PC-3 (cell line): ENCODE results near the gene AOPEP. TPM values are rescaled to one million over a fixed set of nuclear protein-coding genes. Genes with fewer than 3 reads are reported as not detected.

Experiments used
- ATAC-seq: fragments of 200-7000 bp; cut with Tn5 transposase; 2 replicates; pipeline ENCODE4 v1.9.1; 2020; ENCODE audit warnings: mild to moderate bottlenecking, moderate library complexity
- BruUV-seq: library from RNA; stranded (reverse); fragments of 400-500 nt; replicated peaks from 2 replicates; lab custom pipeline; 2021; lab: Mats Ljungman, UMichigan
- CTCF ChIA-PET: fragments of 300-600 bp; sonication (Branson Sonifier 250); formaldehyde crosslinking; loops from one replicate; lab custom pipeline; 2022; ENCODE audit warnings: antibody characterized with exemption; lab: Charles Lee
- POLR2A ChIA-PET: fragments of 300-600 bp; sonication (Branson Sonifier 250); formaldehyde crosslinking; loops from one replicate; lab custom pipeline; 2022; ENCODE audit warnings: antibody characterized with exemption; ENCODE audit not compliant: unreplicated experiment; lab: Charles Lee
- DNase-seq: peaks from one replicate; pipeline ENCODE4 v3.0.0-alpha.2; 2015
- H2AFZ ChIP-seq: fragments of 300-600 bp; sonication (generic); 2 replicates; pipeline ENCODE4 v1.6.0; 2016; ENCODE audit warnings: antibody characterized with exemption, low read length
- H3F3A ChIP-seq: fragments of 300-600 bp; sonication (generic); one replicate; pipeline ENCODE4 v1.6.0; 2017; ENCODE audit warnings: antibody characterized with exemption, low read length, control low read depth, mild to moderate bottlenecking; ENCODE audit not compliant: unreplicated experiment
- H3K27ac ChIP-seq: fragments of 300-600 bp; sonication (generic); 2 replicates; pipeline ENCODE4 v1.5.1; 2016; ENCODE audit warnings: mild to moderate bottlenecking, low read length
- H3K27me3 ChIP-seq: fragments of 300-600 bp; sonication (generic); 2 replicates; pipeline ENCODE4 v1.6.1; 2016; ENCODE audit warnings: low read length, mixed read lengths
- H3K36me3 ChIP-seq: fragments of 300-600 bp; sonication (generic); 2 replicates; pipeline ENCODE4 v1.6.1; 2016; ENCODE audit warnings: low read depth, mixed run types, low read length, mixed read lengths
- H3K4me1 ChIP-seq: fragments of 300-600 bp; sonication (generic); 2 replicates; pipeline ENCODE4 v1.5.1; 2016; ENCODE audit warnings: low read length; ENCODE audit not compliant: insufficient read depth
- H3K4me2 ChIP-seq: fragments of 300-600 bp; sonication (generic); 2 replicates; pipeline ENCODE4 v1.6.0; 2016; ENCODE audit warnings: low read length
- H3K4me3 ChIP-seq: fragments of 300-600 bp; sonication (generic); 2 replicates; pipeline ENCODE4 v1.5.1; 2016; ENCODE audit warnings: mild to moderate bottlenecking, low read length, mixed read lengths
- H3K79me2 ChIP-seq: fragments of 300-600 bp; sonication (generic); 2 replicates; pipeline ENCODE4 v1.6.1; 2017; ENCODE audit warnings: low read length, mixed read lengths
- H3K9ac ChIP-seq: fragments of 300-600 bp; sonication (generic); 2 replicates; pipeline ENCODE4 v1.6.0; 2016; ENCODE audit warnings: mild to moderate bottlenecking, low read length
- H3K9me2 ChIP-seq: fragments of 300-600 bp; sonication (generic); replicated peaks from 2 replicates; pipeline ENCODE4 v1.6.1; 2016; ENCODE audit warnings: mixed run types, low read length, mixed read lengths
- H3K9me3 ChIP-seq: fragments of 300-600 bp; sonication (generic); 2 replicates; pipeline ENCODE4 v1.6.1; 2016; ENCODE audit warnings: low read length, mixed read lengths
- H4K20me1 ChIP-seq: fragments of 300-600 bp; sonication (generic); 2 replicates; pipeline ENCODE4 v1.6.1; 2016; ENCODE audit warnings: low read length, mixed read lengths
- CTCF ChIP-seq: fragments of 300-600 bp; sonication (generic); conservative IDR thresholded peaks from 2 replicates; pipeline ENCODE4 v1.5.1; 2017; ENCODE audit warnings: antibody characterized with exemption, low read depth, mild to moderate bottlenecking, low read length
- EZH2 ChIP-seq: fragments of 300-600 bp; sonication (generic); IDR thresholded peaks from one replicate; pipeline ENCODE4 v1.6.1; 2017; ENCODE audit warnings: antibody characterized with exemption, mild to moderate bottlenecking, low read length; ENCODE audit not compliant: unreplicated experiment
- EZH2phosphoT487 ChIP-seq: fragments of 300-600 bp; sonication (generic); IDR thresholded peaks from 2 replicates; pipeline ENCODE4 v1.6.1; 2018; ENCODE audit warnings: mild to moderate bottlenecking, antibody characterized with exemption, low read length, borderline replicate concordance
- intact Hi-C: fragments of 100-400 bp; cut with micrococcal nuclease; formaldehyde crosslinking; loops from 2 replicates; pipeline ENCODE4 v1.9.0; 2023
- total RNA-seq: library from RNA; depleted of rRNA; stranded (reverse); fragments of >200 nt; gene quantifications from 2 replicates; pipeline ENCODE4 v1.2.3, GENCODE V29; 2014

Gene AOPEP
- total RNA-seq, 1 experiment from 2014 or later = 23.1 TPM

GRCh38 chr9:94837404-94837803, 110.9 kb downstream of the AOPEP start:
- Histone ChIP-seq H3K9ac (no peak overlapping the region), H3K27me3 (no peaks in the 10 kb centered on the region), H3K4me1 (0 out of 2 replicates have a peak, but pooled peaks cover 7% of the 10 kb centered on the region), H3K4me3 (no peak overlapping the region), H3K9me3 (no peaks in the 10 kb centered on the region), H4K20me1 (no peaks in the 10 kb centered on the region), H3K36me3 (no peaks in the 10 kb centered on the region), H3K4me2 (no peak overlapping the region), H3K79me2 (no peaks in the 10 kb centered on the region), H3K27ac (no peak overlapping the region), H3K9me2 (no peaks in the 10 kb centered on the region), H3F3A (no peaks in the 10 kb centered on the region), H2AFZ (no peak overlapping the region)
- TF ChIP-seq EZH2 (no peak), CTCF (no peak), EZH2phosphoT487 (no peak)
- no TSS peak for BruUV-seq
- intact Hi-C loops = no loop called here
- ChIA-PET POLR2A (no interaction called here), CTCF (no interaction called here)
- ATAC-seq = no peak
- DNase-seq = no peak

GRCh38 chr9:94839398-94839797, 112.9 kb downstream of the AOPEP start:
- no peaks in the 10 kb centered on the region for H4K20me1 ChIP-seq
- H3K4me3 ChIP-seq = no peak overlapping the region
- intact Hi-C loops = no loop called here
- H3K4me1 ChIP-seq = 0 out of 2 replicates have a peak, but pooled peaks cover 7% of the 10 kb centered on the region
- no peaks in the 10 kb centered on the region for H3K9me3 ChIP-seq
- DNase-seq = peak; percentile 33
- peak overlapping the region; percentile 44 for H3K27ac ChIP-seq
- H2AFZ ChIP-seq = no peak overlapping the region
- H3K27me3 ChIP-seq = no peaks in the 10 kb centered on the region
- peak; percentile 64 for ATAC-seq
- no peaks in the 10 kb centered on the region for H3F3A ChIP-seq
- TF ChIP-seq EZH2 (no peak), EZH2phosphoT487 (no peak), CTCF (no peak)
- no peaks in the 10 kb centered on the region for H3K9me2 ChIP-seq
- POLR2A ChIA-PET = no interaction called here
- BruUV-seq = no TSS peak
- H3K79me2 ChIP-seq = no peaks in the 10 kb centered on the region
- peak overlapping the region; percentile 13; the same call in 1 of the 2 replicates for H3K4me2 ChIP-seq
- no peaks in the 10 kb centered on the region for H3K36me3 ChIP-seq
- CTCF ChIA-PET = no interaction called here
- no peak overlapping the region for H3K9ac ChIP-seq

GRCh38 chr9:94840738-94841137, 114.2 kb downstream of the AOPEP start:
- TF ChIP-seq CTCF (no peak), EZH2 (no peak), EZH2phosphoT487 (no peak)

More at GRCh38 chr9:94840738-94841137, 114.2 kb downstream of the AOPEP start:
- Histone ChIP-seq H3K4me1 (0 out of 2 replicates have a peak, but pooled peaks cover 7% of the 10 kb centered on the region), H3K9ac (no peak overlapping the region), H2AFZ (no peak overlapping the region), H3F3A (no peaks in the 10 kb centered on the region), H3K79me2 (no peaks in the 10 kb centered on the region), H4K20me1 (no peaks in the 10 kb centered on the region), H3K4me3 (no peak overlapping the region), H3K9me3 (no peaks in the 10 kb centered on the region), H3K4me2 (no peak overlapping the region), H3K9me2 (no peaks in the 10 kb centered on the region), H3K27me3 (no peaks in the 10 kb centered on the region), H3K36me3 (no peaks in the 10 kb centered on the region), H3K27ac (no peak overlapping the region)
- no TSS peak for BruUV-seq
- ChIA-PET CTCF (interaction anchor here (0.7 kb wide), 1 partner anchor 286 kb away, joined by 4 read pairs; the partner anchor contains the start of gene PCAT7), POLR2A (interaction anchor here (0.6 kb wide), 1 partner anchor 28 kb away, joined by 3 read pairs; no protein-coding TSS in a partner anchor)
- DNase-seq = no peak
- intact Hi-C loops = no loop called here
- ATAC-seq = no peak
